ENCODE measurements around the gene DZIP1L. TPM values are rescaled to one million over a fixed set of nuclear protein-coding genes. Genes with fewer than 3 reads are reported as not detected.

Gene DZIP1L
- total and polyA plus RNA-seq, 2 donors (not counting 3 experiments of a cell fraction or from before 2014, with no cell fraction given) = 3.0 to 17.9 TPM

GRCh38 chr3:138059261-138059660 lies 56.1 kb downstream of the DZIP1L start:
- no peak overlapping the region for H3K9ac ChIP-seq (replicated peaks; ENCODE audit: extremely low read depth, insufficient read depth, low read length)
- FAIRE-seq = no peak
- no peak overlapping the region for H2AFZ ChIP-seq (ENCODE audit: low read depth, low read length)
- TF ChIP-seq MAX (IDR thresholded peaks at IDR 0.05; ENCODE audit: insufficient read depth, insufficient read length) (no peak), GATA2 (IDR thresholded peaks at IDR 0.05; ENCODE audit: insufficient read depth, insufficient read length, low read depth, low read length) (no peak), JUN (IDR thresholded peaks at IDR 0.05; ENCODE audit: borderline replicate concordance, insufficient read depth, insufficient read length, low read depth) (no peak), POLR2AphosphoS5 (IDR thresholded peaks at IDR 0.05; ENCODE audit: insufficient read depth, low read depth, low read length) (no peak), EZH2 (IDR thresholded peaks at IDR 0.05; ENCODE audit: borderline replicate concordance, low read depth, low read length, severe bottlenecking) (no peak), POLR2A (IDR thresholded peaks at IDR 0.05; ENCODE audit: low read depth, low read length) (no peak), CTCF (IDR thresholded peaks at IDR 0.05; ENCODE audit: extremely low read depth in 1 of 2, insufficient read depth in 1 of 2, low read depth in 1 of 2, low read length in 2 of 2) (no peak), MYC (IDR thresholded peaks at IDR 0.05; ENCODE audit: low read depth, low read length) (no peak), FOS (IDR thresholded peaks at IDR 0.05; ENCODE audit: borderline replicate concordance, insufficient read depth, low read length) (no peak)
- no TSS peak for BruUV-seq (replicated peaks)
- no peak overlapping the region for H3K27ac ChIP-seq (ENCODE audit: insufficient read depth, low read depth, low read length)
- no peaks in the 10 kb centered on the region for H4K20me1 ChIP-seq (replicated peaks; ENCODE audit: control insufficient read depth, extremely low read depth, insufficient read depth, low read length)
- ChIA-PET CTCF (no interaction called here), POLR2A (no interaction called here)
- H3K9me1 ChIP-seq (replicated peaks; ENCODE audit: control insufficient read depth, extremely low read depth, insufficient read depth, low read length) = no peaks in the 10 kb centered on the region
- H3K36me3 ChIP-seq (ENCODE audit: control insufficient read depth in 2 of 2, extremely low read depth in 1 of 2, insufficient read depth in 2 of 2, low read length in 2 of 2) = no peaks in the 10 kb centered on the region
- no peaks in the 10 kb centered on the region for H3K27me3 ChIP-seq (ENCODE audit: control insufficient read depth in 2 of 2, insufficient read depth in 2 of 2, low read length in 2 of 2)
- dilution Hi-C loops (cut with MboI; ENCODE audit: extremely low pct_ligation_motif_present, low sequenced_read_pairs) = no loop called here
- H3K4me2 ChIP-seq (ENCODE audit: insufficient read depth, low read length) = no peak overlapping the region
- H3K79me2 ChIP-seq (ENCODE audit: control insufficient read depth, insufficient read depth, low read length) = no peaks in the 10 kb centered on the region
- H3K9me3 ChIP-seq (replicated peaks; ENCODE audit: control insufficient read depth, insufficient read depth, low read length) = no peaks in the 10 kb centered on the region
- intact Hi-C loops (cut with micrococcal nuclease) = no loop called here
- H3K4me1 ChIP-seq (ENCODE audit: control insufficient read depth, extremely low read depth, insufficient read depth, low read length) = no peaks in the 10 kb centered on the region
- no peak for DNase-seq (ENCODE audit: low read depth, low spot score)
- no peak overlapping the region for H3K4me3 ChIP-seq (replicated peaks in 1 of 3; ENCODE audit: insufficient read depth in 1 of 3, low read depth in 1 of 3, low read length in 3 of 3)

All from endothelial cell of umbilical vein (primary cell).